Measurements from ENCODE around the gene EXOC3L1.

The EXOC3L1 gene

DNA sequence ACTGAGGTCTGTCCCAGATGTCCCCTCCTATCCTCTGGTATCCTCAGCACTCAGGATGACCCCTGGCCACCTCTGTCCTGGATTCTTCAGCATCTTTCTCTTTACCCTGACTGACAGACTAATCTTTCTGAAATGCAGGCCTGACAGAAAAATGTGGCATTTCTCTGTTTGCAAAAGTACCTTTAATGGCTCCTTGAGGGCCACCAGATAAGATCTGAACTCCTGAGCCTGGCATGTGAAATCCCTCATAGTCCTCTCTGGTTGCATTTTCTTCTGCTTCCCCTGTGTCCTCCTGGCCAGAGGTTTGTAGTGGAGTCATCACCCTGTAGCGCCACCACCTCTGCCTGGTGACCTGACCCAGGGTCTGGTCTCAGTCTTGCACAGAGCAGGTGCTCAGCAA, 6.9 kb upstream of the EXOC3L1 start:
- TF ChIP-seq, protein P1, sequence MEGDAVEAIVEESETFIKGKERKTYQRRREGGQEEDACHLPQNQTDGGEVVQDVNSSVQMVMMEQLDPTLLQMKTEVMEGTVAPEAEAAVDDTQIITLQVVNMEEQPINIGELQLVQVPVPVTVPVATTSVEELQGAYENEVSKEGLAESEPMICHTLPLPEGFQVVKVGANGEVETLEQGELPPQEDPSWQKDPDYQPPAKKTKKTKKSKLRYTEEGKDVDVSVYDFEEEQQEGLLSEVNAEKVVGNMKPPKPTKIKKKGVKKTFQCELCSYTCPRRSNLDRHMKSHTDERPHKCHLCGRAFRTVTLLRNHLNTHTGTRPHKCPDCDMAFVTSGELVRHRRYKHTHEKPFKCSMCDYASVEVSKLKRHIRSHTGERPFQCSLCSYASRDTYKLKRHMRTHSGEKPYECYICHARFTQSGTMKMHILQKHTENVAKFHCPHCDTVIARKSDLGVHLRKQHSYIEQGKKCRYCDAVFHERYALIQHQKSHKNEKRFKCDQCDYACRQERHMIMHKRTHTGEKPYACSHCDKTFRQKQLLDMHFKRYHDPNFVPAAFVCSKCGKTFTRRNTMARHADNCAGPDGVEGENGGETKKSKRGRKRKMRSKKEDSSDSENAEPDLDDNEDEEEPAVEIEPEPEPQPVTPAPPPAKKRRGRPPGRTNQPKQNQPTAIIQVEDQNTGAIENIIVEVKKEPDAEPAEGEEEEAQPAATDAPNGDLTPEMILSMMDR (IDR thresholded peaks at IDR 0.05; ENCODE audit: low read depth, low read length) = no peak
- DNase-seq (ENCODE audit: extremely low read depth, low read depth) = no peak

DNA sequence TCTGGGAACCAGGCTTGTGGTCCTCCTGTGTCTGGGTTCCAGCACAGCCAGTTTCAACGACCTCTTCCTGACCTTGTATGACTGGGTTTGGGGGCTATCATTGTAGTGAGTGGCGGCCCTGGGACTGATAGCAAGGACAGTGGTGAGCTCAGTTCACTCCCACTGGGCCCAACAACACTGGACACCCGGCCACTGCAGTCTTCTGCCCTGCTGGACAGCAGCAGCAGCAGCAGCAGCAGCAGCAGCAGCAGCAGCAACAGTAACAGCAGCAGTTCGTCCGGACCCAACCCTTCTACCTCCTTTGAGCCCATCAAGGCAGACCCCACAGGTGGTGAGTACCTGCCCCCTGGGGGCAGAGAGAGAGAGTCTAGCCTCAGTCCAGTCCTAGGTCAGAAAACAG, 5.7 kb upstream of the EXOC3L1 start:
- no peak for DNase-seq (ENCODE audit: extremely low read depth, low read depth)
- TF ChIP-seq, protein P1 (IDR thresholded peaks at IDR 0.05; ENCODE audit: low read depth, low read length) = no peak

DNA sequence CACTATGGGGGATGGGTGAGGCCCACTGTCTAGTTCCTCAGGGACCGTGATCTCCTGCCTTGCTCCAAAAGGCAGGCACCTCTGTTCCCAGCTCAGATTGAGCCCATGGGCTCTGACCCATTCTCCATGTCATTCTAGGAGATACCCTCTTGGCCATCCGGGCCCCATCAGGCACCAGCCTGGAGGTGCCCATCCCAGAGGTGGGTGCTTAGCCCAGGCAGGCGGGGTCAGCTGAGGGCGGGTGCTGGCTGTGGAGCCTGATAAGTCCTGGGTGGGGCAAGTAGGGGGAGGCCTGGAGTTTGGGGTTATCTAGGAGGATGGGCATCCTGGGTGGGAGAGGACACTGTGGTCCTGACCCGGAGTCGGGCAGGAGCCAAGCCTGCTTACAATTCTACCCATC, 4.3 kb upstream of the EXOC3L1 start:
- TF ChIP-seq, protein P1 (IDR thresholded peaks at IDR 0.05; ENCODE audit: low read depth, low read length) = no peak
- DNase-seq (ENCODE audit: extremely low read depth, low read depth) = no peak

DNA sequence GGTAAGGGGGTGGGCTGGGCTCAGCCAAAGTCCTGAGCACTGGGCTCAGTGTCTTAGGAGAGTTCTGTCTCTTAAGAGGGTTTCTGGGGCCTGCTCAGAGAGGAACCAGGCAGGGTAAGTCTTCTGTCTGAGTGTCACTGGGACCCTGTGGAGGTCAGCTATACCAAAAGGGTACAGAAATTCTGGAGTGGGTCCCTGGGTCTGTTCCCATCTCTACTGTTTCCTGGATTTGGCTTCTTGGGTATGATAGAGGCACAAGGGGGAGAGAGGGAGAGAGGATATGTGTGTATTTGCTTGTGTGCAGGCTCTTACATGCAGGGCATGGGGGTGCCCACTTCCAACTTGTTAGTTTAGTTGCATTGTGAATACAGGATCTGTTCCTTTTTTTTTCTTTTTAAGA, 3.6 kb upstream of the EXOC3L1 start:
- DNase-seq (ENCODE audit: extremely low read depth, low read depth) = no peak
- TF ChIP-seq, protein P1 (IDR thresholded peaks at IDR 0.05; ENCODE audit: low read depth, low read length) = no peak

DNA sequence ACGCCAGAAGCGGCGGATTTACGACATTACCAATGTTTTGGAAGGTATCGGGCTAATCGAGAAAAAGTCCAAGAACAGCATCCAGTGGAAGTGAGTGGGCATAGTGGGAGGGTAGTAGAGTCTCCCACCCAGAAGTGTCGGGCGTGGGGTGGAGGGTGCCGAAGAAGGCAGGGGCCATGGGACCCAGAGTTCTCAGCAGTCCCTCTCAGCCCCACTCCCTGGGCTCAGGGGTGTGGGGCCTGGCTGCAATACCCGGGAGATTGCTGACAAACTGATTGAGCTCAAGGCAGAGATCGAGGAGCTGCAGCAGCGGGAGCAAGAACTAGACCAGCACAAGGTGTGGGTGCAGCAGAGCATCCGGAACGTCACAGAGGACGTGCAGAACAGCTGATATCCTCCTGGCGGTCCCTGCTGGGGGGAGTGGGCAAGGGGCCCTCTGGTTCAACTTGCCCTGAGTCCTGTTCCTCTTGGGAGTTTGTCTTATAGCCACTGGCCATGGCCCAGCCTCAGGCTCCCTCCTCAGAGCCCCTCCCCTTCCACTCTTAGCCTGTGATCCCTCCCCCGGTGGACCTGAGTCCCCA, 2.9 kb upstream of the EXOC3L1 start:
- TF ChIP-seq, protein P1 (IDR thresholded peaks at IDR 0.05; ENCODE audit: low read depth, low read length) = no peak
- no peak for DNase-seq (ENCODE audit: extremely low read depth, low read depth)

DNA sequence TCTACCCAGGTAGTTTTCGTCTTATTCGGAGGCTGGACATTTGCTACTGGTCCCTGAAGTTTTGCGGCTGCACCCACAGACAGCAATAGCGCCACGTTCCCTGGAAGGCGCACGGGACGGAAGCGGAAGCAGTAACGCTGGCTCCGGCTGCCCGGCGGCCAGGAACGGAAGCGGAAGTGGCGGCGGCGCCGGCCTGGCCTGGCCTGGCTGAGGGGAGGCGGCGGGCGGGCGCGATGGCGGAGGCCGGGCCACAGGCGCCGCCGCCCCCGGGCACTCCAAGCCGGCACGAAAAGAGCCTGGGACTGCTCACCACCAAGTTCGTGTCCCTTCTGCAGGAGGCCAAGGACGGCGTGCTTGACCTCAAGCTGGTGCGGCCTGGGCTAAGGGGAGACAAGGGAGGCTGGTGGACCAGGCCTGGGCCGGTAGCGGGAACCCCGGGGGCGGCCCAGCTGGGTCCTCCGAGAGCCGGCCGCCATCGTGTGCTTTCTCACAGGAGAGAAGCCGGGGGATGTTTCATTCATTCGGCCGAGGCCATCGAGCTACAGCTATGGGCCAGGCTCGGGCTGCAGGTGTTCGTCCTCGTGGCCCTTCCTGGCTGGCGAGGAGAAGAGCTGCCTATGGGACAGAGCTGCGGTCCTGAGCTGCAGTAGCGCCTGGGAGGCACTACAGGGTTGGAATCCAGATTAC, 2.2 kb upstream of the EXOC3L1 start, which contains the start of gene E2F4:
Gene E2F4, plus strand, starts transcription at position 161 of the 687 bp plus-strand sequence. Its CDS starts 73 bp downstream, at position 234.
- DNase-seq (ENCODE audit: extremely low read depth, low read depth) = peak; percentile 80
- TF ChIP-seq, protein P1 (IDR thresholded peaks at IDR 0.05; ENCODE audit: low read depth, low read length) = no peak

DNA sequence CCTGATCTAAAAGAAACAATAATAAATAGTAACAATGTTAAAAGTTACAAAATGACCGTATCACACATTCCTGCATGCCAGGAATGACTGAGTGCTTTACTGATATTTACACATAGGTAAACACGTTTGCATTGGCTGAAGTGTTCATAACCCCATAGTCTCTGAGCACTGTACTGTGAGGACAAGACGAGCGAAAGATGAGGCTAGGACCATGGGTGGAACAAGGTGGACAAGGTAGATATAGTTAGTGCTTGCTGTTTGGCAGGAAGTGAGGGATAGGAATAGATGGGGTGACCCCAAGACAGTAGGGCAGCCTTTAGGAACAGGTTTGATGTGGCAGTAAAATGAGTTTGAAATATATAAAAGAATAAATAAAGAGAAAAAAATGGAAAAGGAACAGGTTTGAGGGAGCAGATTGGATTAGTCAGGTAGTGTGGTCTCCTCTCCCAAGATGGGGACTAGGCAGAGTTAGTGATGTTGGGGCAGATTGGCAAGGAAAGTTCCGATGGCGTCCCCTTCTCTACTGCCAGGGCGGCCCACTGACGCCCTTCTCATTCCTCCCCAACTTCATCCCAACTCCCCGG, 1.6 kb upstream of the EXOC3L1 start:
- TF ChIP-seq, protein P1 (IDR thresholded peaks at IDR 0.05; ENCODE audit: low read depth, low read length) = no peak
- DNase-seq (ENCODE audit: extremely low read depth, low read depth) = no peak

All from AG09319 (cell line).